HL-60 (cell line): ENCODE results near the gene RUFY4.
"Not testable (repeated sequence)": the region's sequence is repeated elsewhere in the genome, so short reads cannot be mapped to it uniquely, and the experiment has no call there.

Source experiments
- DNase-seq, 2 experiments: peaks; one replicate each; pipeline ENCODE4 v3.0.0-alpha.2; 2010 to 2020; ENCODE audit warnings: low read depth in 1 of 2, low spot score in 1 of 2
- H3K27ac ChIP-seq: fragments of 250-450 bp; sonication (Bioruptor Pico); replicated peaks from 2 replicates; pipeline ENCODE4 v1.5.1; 2020; ENCODE audit warnings: mild to moderate bottlenecking, moderate library complexity
- H3K27me3 ChIP-seq: fragments of 250-450 bp; sonication (Bioruptor Pico); 2 replicates; pipeline ENCODE4 v1.5.1; 2021; ENCODE audit warnings: mild to moderate bottlenecking, moderate library complexity; ENCODE audit not compliant: insufficient read depth, poor library complexity, severe bottlenecking
- H3K4me3 ChIP-seq: replicated peaks from 2 replicates; pipeline ENCODE4 v1.5.1; 2011; ENCODE audit warnings: mild to moderate bottlenecking, control low read depth, low read length; ENCODE audit not compliant: insufficient read depth
- CTCF ChIP-seq: IDR thresholded peaks from one replicate; pipeline ENCODE4 v1.5.1; 2011; ENCODE audit warnings: low read length, control low read depth, inconsistent platforms; ENCODE audit not compliant: insufficient read depth
- GABPA ChIP-seq: IDR thresholded peaks from 2 replicates; pipeline ENCODE4 v1.6.1; 2012; ENCODE audit warnings: low read depth
- POLR2AphosphoS5 ChIP-seq: IDR thresholded peaks from 2 replicates; pipeline ENCODE4 v1.6.1; 2012; ENCODE audit warnings: low read depth
- REST ChIP-seq: IDR thresholded peaks from 2 replicates; pipeline ENCODE4 v1.6.1; 2012; ENCODE audit warnings: low read depth; ENCODE audit not compliant: insufficient replicate concordance
- SPI1 ChIP-seq: IDR thresholded peaks from 2 replicates; pipeline ENCODE4 v1.6.1; 2012; ENCODE audit warnings: low read depth, mild to moderate bottlenecking, borderline replicate concordance
- long read RNA-seq: library from polyadenylated mRNA; unstranded; transcript quantifications from one replicate; pipeline ENCODE4 v2.0.0, GENCODE V29; 2020

Gene RUFY4
- long read RNA-seq: 0 reads

- H3K4me3 ChIP-seq: peak within 1 kb of the TSS; percentile 27
- peak; percentile 58 for TF ChIP-seq CTCF
- H3K27me3 ChIP-seq, H3K27ac ChIP-seq: not testable (repeated sequence)
- DNase-seq: peak; percentile 43 to 73
These were observed at the start of gene RUFY4 for GRCh38 chr2:218068721-218069334. TSS of gene RUFY4 (plus strand) at chr2:218069253. CDS start at chr2:218070606, 1,353 bp downstream.

- Histone ChIP-seq H3K27me3 (no peaks in the 10 kb centered on the region), H3K27ac (no peak overlapping the region; the same call in 1 of the 2 replicates), H3K4me3 (no peak overlapping the region)
- TF ChIP-seq SPI1 (peak; percentile 42; the same call in 1 of the 2 replicates), POLR2AphosphoS5 (no peak), CTCF (no peak), REST (no peak), GABPA (no peak)
- DNase-seq: peak in 1 of 2 experiments; percentile 70
These were observed 49.5 kb upstream of the RUFY4 start for GRCh38 chr2:218019411-218020060.

- no peak overlapping the region for H3K27ac ChIP-seq
- H3K4me3 ChIP-seq: no peak overlapping the region
- TF ChIP-seq SPI1 (no peak), GABPA (no peak), CTCF (no peak), REST (no peak), POLR2AphosphoS5 (no peak)
- no peak for DNase-seq
- H3K27me3 ChIP-seq: no peaks in the 10 kb centered on the region
These were observed 48.8 kb upstream of the RUFY4 start for GRCh38 chr2:218020281-218020680.
